Peyer's patch (tissue), 4 donors: ENCODE data around the gene ZNF526.

Experiments
- CTCF ChIP-seq, 6 experiments: fragments of 450-650 bp in 4 of 6; fragments of 200-600 bp in 2 of 6; sonication (generic) in 1 of 6; IDR thresholded peaks; one replicate each; pipeline ENCODE4 v1.5.1; 2017 to 2019; ENCODE audit warnings: antibody characterized with exemption in 6 of 6, mild to moderate bottlenecking in 3 of 6, moderate library complexity in 1 of 6
- POLR2A ChIP-seq, 2 donors: fragments of 450-650 bp; IDR thresholded peaks; one replicate each; pipeline ENCODE4 v1.5.1; 2017; ENCODE audit warnings: antibody characterized with exemption in 2 of 2, mild to moderate bottlenecking in 2 of 2, moderate library complexity in 2 of 2

GRCh38 chr19:42200116-42200715 is 19.9 kb upstream of the ZNF526 start:
- TF ChIP-seq CTCF (IDR thresholded peaks at IDR 0.05) = no peak
- TF ChIP-seq POLR2A (IDR thresholded peaks at IDR 0.05) = no peak
